ENCODE measurements around the gene ZSWIM8. TPM values are rescaled to one million over a fixed set of nuclear protein-coding genes. Genes with fewer than 3 reads are reported as not detected.

Gene ZSWIM8
- polyA plus RNA-seq, 1 donor (not counting 4 experiments of a cell fraction or from before 2014, with no cell fraction given): 34.2 TPM

DNA sequence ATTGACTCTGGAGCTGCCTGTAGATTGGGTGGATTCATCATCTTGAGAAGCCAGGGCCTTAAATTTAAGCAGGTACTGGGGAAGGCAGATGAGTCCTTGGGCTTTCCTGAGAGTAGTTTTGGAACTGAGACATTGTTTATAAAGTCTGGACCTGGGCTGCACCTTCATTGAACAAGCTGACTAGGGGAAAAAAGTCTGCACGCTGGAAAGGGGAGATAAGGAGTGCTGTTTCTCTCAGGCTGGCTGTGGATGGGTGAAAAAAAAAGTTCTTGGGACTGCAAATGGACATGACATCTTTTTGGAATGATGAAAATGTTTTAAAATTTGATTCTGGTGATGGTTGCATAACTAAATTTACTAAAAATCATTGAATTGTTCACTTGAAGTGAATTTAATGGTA, 29.2 kb upstream of the ZSWIM8 start:
- no peak for FAIRE-seq
- H3K9ac ChIP-seq (ENCODE audit: control insufficient read depth, extremely low read depth, insufficient read depth, low read length): no peak overlapping the region
- H2AFZ ChIP-seq (ENCODE audit: control insufficient read depth, low read length): no peak overlapping the region
- no peak overlapping the region for H3K27ac ChIP-seq (ENCODE audit: control insufficient read depth, insufficient read depth, low read length)
- H4K20me1 ChIP-seq (ENCODE audit: control insufficient read depth, extremely low read depth, insufficient read depth, low read length): peaks cover 2% of the 10 kb centered on the region
- H3K4me1 ChIP-seq (ENCODE audit: control insufficient read depth, extremely low read depth, insufficient read depth, low read length): peaks cover 3% of the 10 kb centered on the region
- H3K9me3 ChIP-seq (ENCODE audit: control insufficient read depth, low read depth, low read length): no peaks in the 10 kb centered on the region
- H3K4me2 ChIP-seq (ENCODE audit: control insufficient read depth, extremely low read depth, insufficient read depth, low read depth, low read length): no peak overlapping the region
- H3K4me3 ChIP-seq (ENCODE audit: control insufficient read depth in 2 of 3, extremely low read depth in 1 of 3, insufficient read depth in 2 of 3, low read depth in 1 of 3, low read length in 3 of 3): no peak overlapping the region
- dilution Hi-C loops (cut with MboI; ENCODE audit: extremely low pct_ligation_motif_present, low sequenced_read_pairs): no loop called here
- H3K9me1 ChIP-seq (ENCODE audit: control insufficient read depth, extremely low read depth, insufficient read depth, low read length): no peaks in the 10 kb centered on the region
- H3K79me2 ChIP-seq (ENCODE audit: control insufficient read depth, insufficient read depth, low read length): peaks cover 19% of the 10 kb centered on the region
- no peaks in the 10 kb centered on the region for H3K27me3 ChIP-seq (ENCODE audit: control insufficient read depth, extremely low read depth, insufficient read depth, low read length)
- TF ChIP-seq EZH2 (IDR thresholded peaks at IDR 0.05; ENCODE audit: low read length): no peak
- TF ChIP-seq, protein P1, sequence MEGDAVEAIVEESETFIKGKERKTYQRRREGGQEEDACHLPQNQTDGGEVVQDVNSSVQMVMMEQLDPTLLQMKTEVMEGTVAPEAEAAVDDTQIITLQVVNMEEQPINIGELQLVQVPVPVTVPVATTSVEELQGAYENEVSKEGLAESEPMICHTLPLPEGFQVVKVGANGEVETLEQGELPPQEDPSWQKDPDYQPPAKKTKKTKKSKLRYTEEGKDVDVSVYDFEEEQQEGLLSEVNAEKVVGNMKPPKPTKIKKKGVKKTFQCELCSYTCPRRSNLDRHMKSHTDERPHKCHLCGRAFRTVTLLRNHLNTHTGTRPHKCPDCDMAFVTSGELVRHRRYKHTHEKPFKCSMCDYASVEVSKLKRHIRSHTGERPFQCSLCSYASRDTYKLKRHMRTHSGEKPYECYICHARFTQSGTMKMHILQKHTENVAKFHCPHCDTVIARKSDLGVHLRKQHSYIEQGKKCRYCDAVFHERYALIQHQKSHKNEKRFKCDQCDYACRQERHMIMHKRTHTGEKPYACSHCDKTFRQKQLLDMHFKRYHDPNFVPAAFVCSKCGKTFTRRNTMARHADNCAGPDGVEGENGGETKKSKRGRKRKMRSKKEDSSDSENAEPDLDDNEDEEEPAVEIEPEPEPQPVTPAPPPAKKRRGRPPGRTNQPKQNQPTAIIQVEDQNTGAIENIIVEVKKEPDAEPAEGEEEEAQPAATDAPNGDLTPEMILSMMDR (optimal IDR thresholded peaks at IDR 0.05 in 1 of 3, IDR thresholded peaks at IDR 0.05 in 1 of 3, conservative IDR thresholded peaks at IDR 0.05 in 1 of 3; ENCODE audit: extremely low read depth in 1 of 3, insufficient read depth in 2 of 3, low read length in 3 of 3): no peak
- peaks cover 19 to 26% of the 10 kb centered on the region in 2 experiments for H3K36me3 ChIP-seq (ENCODE audit: control insufficient read depth in 2 of 2, extremely low read depth in 1 of 2, insufficient read depth in 2 of 2, low read length in 2 of 2)
- DNase-seq (ENCODE audit: low read depth, low spot score): no peak

DNA sequence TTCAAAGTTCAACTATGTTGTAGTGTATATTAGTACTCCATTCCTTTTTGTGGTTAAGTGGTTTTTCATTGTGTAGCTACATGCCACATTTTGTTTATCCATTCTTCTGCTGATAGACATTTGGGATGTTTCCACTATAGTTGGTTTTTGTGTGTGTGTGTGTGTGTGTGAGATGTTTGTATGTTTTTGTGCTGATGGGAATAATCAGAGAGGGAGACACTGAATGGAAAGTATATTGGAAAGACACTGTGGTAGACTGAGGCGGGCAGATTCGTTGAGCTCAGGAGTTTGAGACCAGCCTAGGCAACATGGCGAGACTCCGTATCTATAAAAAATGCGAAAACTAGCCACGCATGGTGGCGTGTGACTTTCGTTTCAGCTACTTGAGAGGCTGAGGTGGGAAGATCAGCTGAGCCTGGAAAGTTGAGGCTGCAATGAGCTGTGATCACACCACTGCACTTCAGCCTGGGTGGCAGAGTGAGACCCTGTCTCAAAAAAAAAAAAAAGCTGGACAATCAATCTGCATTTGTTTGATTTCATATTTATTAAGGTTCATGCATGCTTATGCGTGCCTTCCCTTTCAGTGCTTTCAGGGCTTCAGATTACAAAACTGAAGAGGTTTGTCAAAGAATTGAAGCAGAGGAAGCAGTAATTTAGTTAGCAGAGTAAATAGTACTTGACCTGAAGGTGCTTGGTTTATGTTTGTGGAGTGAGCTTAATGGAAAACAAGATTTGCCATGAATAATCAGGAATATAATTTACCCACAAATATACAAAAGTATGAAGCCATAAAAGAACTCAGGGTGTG, 26.5 kb upstream of the ZSWIM8 start:
- Histone ChIP-seq H3K4me3 (ENCODE audit: control insufficient read depth in 2 of 3, extremely low read depth in 1 of 3, insufficient read depth in 2 of 3, low read depth in 1 of 3, low read length in 3 of 3) (no peak overlapping the region), H3K36me3 (ENCODE audit: control insufficient read depth in 2 of 2, extremely low read depth in 1 of 2, insufficient read depth in 2 of 2, low read length in 2 of 2) (peaks cover 23 to 45% of the 10 kb centered on the region in 2 experiments), H3K79me2 (ENCODE audit: control insufficient read depth, insufficient read depth, low read length) (peaks cover 22% of the 10 kb centered on the region), H2AFZ (ENCODE audit: control insufficient read depth, low read length) (no peak overlapping the region), H3K9me3 (ENCODE audit: control insufficient read depth, low read depth, low read length) (no peaks in the 10 kb centered on the region), H3K4me1 (ENCODE audit: control insufficient read depth, extremely low read depth, insufficient read depth, low read length) (peaks cover 26% of the 10 kb centered on the region), H3K27me3 (ENCODE audit: control insufficient read depth, extremely low read depth, insufficient read depth, low read length) (no peaks in the 10 kb centered on the region), H3K27ac (ENCODE audit: control insufficient read depth, insufficient read depth, low read length) (no peak overlapping the region), H3K9ac (ENCODE audit: control insufficient read depth, extremely low read depth, insufficient read depth, low read length) (no peak overlapping the region), H3K9me1 (ENCODE audit: control insufficient read depth, extremely low read depth, insufficient read depth, low read length) (no peaks in the 10 kb centered on the region), H4K20me1 (ENCODE audit: control insufficient read depth, extremely low read depth, insufficient read depth, low read length) (peaks cover 2% of the 10 kb centered on the region), H3K4me2 (ENCODE audit: control insufficient read depth, extremely low read depth, insufficient read depth, low read depth, low read length) (no peak overlapping the region)
- TF ChIP-seq EZH2 (IDR thresholded peaks at IDR 0.05; ENCODE audit: low read length): no peak
- TF ChIP-seq, protein P1 (optimal IDR thresholded peaks at IDR 0.05 in 1 of 3, IDR thresholded peaks at IDR 0.05 in 1 of 3, conservative IDR thresholded peaks at IDR 0.05 in 1 of 3; ENCODE audit: extremely low read depth in 1 of 3, insufficient read depth in 2 of 3, low read length in 3 of 3): no peak
- dilution Hi-C loops (cut with MboI; ENCODE audit: extremely low pct_ligation_motif_present, low sequenced_read_pairs): no loop called here
- no peak for FAIRE-seq
- no peak for DNase-seq (ENCODE audit: low read depth, low spot score)
